Trophoblast cell (in vitro differentiated cells and primary cell): ENCODE measurements around the gene PRRX2.
A peak's percentile ranks its signal among the peaks of the same experiment; 100 is the strongest.

Source experiments
- DNase-seq, 2 donors: peaks; one replicate each; pipeline ENCODE4 v3.0.0-alpha.2; 2016
- H2AFZ ChIP-seq: 2 replicates; pipeline ENCODE4 v1.6.1; 2013; ENCODE audit warnings: low read length, moderate library complexity, mild to moderate bottlenecking; ENCODE audit not compliant: insufficient read depth, poor library complexity
- H2AK5ac ChIP-seq: 2 replicates; pipeline ENCODE4 v1.6.1; 2013; ENCODE audit warnings: mild to moderate bottlenecking, low read length
- H2BK120ac ChIP-seq: 2 replicates; pipeline ENCODE4 v1.6.1; 2013; ENCODE audit warnings: low read length, mild to moderate bottlenecking, moderate library complexity; ENCODE audit not compliant: insufficient read depth, poor library complexity
- H2BK12ac ChIP-seq: 2 replicates; pipeline ENCODE4 v1.6.1; 2013; ENCODE audit warnings: mild to moderate bottlenecking, low read length, moderate library complexity
- H2BK5ac ChIP-seq: 2 replicates; pipeline ENCODE4 v1.6.1; 2013; ENCODE audit warnings: low read length, low read depth, moderate library complexity, mild to moderate bottlenecking; ENCODE audit not compliant: poor library complexity
- H3K14ac ChIP-seq: 2 replicates; pipeline ENCODE4 v1.6.1; 2013; ENCODE audit warnings: mild to moderate bottlenecking, low read length
- H3K18ac ChIP-seq: 2 replicates; pipeline ENCODE4 v1.6.1; 2013; ENCODE audit warnings: mild to moderate bottlenecking, low read length
- H3K23ac ChIP-seq: 2 replicates; pipeline ENCODE4 v1.6.1; 2013; ENCODE audit warnings: low read length
- H3K27ac ChIP-seq: 2 replicates; pipeline ENCODE4 v1.5.1; 2013; ENCODE audit warnings: low read depth, mild to moderate bottlenecking, inconsistent platforms, low read length, moderate library complexity
- H3K27me3 ChIP-seq: 2 replicates; pipeline ENCODE4 v1.6.1; 2013; ENCODE audit warnings: inconsistent platforms, mild to moderate bottlenecking, low read length, moderate library complexity; ENCODE audit not compliant: insufficient read depth
- H3K36me3 ChIP-seq, 2 experiments: 1 replicate in 1 of 2; 2 replicates in 1 of 2; pipeline ENCODE4 v1.6.1; 2013; ENCODE audit warnings: low read length in 2 of 2, mild to moderate bottlenecking in 2 of 2, moderate library complexity in 1 of 2; ENCODE audit not compliant: insufficient read depth in 2 of 2, control insufficient read depth in 1 of 2
- H3K4ac ChIP-seq: 2 replicates; pipeline ENCODE4 v1.6.1; 2013; ENCODE audit warnings: low read depth, mild to moderate bottlenecking, low read length, moderate library complexity
- H3K4me1 ChIP-seq, 2 experiments: 1 replicate in 1 of 2; 2 replicates in 1 of 2; pipeline ENCODE4 v1.6.1; 2013; ENCODE audit warnings: low read length in 2 of 2, mild to moderate bottlenecking in 2 of 2, moderate library complexity in 1 of 2; ENCODE audit not compliant: insufficient read depth in 2 of 2, control insufficient read depth in 1 of 2
- H3K4me2 ChIP-seq: 2 replicates; pipeline ENCODE4 v1.6.1; 2013; ENCODE audit warnings: inconsistent platforms, mild to moderate bottlenecking, low read length, moderate library complexity
- H3K4me3 ChIP-seq: 2 replicates; pipeline ENCODE4 v1.5.1; 2013; ENCODE audit warnings: mild to moderate bottlenecking, low read depth, low read length, inconsistent platforms
- H3K79me1 ChIP-seq: one replicate; pipeline ENCODE4 v1.6.1; 2013; ENCODE audit warnings: low read length
- H3K79me2 ChIP-seq: 2 replicates; pipeline ENCODE4 v1.6.1; 2013; ENCODE audit warnings: low read length, mild to moderate bottlenecking; ENCODE audit not compliant: control insufficient read depth, insufficient read depth, poor library complexity
- H3K9ac ChIP-seq: 2 replicates; pipeline ENCODE4 v1.6.1; 2013; ENCODE audit warnings: mild to moderate bottlenecking, low read length
- H3K9me3 ChIP-seq: 2 replicates; pipeline ENCODE4 v1.6.1; 2013; ENCODE audit warnings: low read depth, mild to moderate bottlenecking, control low read depth, inconsistent platforms, low read length; ENCODE audit not compliant: insufficient read depth
- H4K12ac ChIP-seq: 2 replicates; pipeline ENCODE4 v1.6.1; 2013; ENCODE audit warnings: low read depth, mild to moderate bottlenecking, low read length, moderate library complexity
- H4K8ac ChIP-seq: 2 replicates; pipeline ENCODE4 v1.6.1; 2013; ENCODE audit warnings: low read depth, mild to moderate bottlenecking, low read length, moderate library complexity
- H4K91ac ChIP-seq: one replicate; pipeline ENCODE4 v1.6.1; 2013; ENCODE audit warnings: low read depth, mild to moderate bottlenecking, low read length, moderate library complexity
- WGBS: extraction: QIAGEN DNeasy Blood & Tissue Kit; methylation state at CpG from one replicate; pipeline ENCODE4 v1.1.7; 2013; ENCODE audit warnings: missing lambda C conversion rate; ENCODE audit not compliant: insufficient read length, insufficient coverage; ENCODE audit errors: extremely low coverage; 5-methylcytosine and 5-hydroxymethylcytosine counted together

Gene PRRX2

GRCh38 chr9:129718647-129719046 lies 53.2 kb downstream of the PRRX2 start:
- H2BK5ac ChIP-seq, result no peak overlapping the region
- H3K36me3 ChIP-seq, result no peaks in the 10 kb centered on the region
- H4K8ac ChIP-seq, result no peak overlapping the region
- H2BK120ac ChIP-seq, result no peak overlapping the region
- H3K18ac ChIP-seq, result no peak overlapping the region
- no peak overlapping the region for H3K4ac ChIP-seq
- DNase-seq, result no peak
- no peak overlapping the region for H2AFZ ChIP-seq
- H3K27me3 ChIP-seq, result no peaks in the 10 kb centered on the region
- no peak overlapping the region for H3K4me2 ChIP-seq
- no peak overlapping the region for H2BK12ac ChIP-seq
- H3K4me3 ChIP-seq, result no peak overlapping the region
- H3K27ac ChIP-seq, result no peak overlapping the region
- H4K91ac ChIP-seq, result no peak overlapping the region
- no peaks in the 10 kb centered on the region for H3K4me1 ChIP-seq
- no CpG with 5 or more reads among the region's 5 CpGs for WGBS
- no peak overlapping the region for H3K9ac ChIP-seq
- H3K23ac ChIP-seq, result no peak overlapping the region
- no peaks in the 10 kb centered on the region for H3K79me1 ChIP-seq
- H3K14ac ChIP-seq, result no peak overlapping the region
- H3K9me3 ChIP-seq, result peaks cover 2% of the 10 kb centered on the region
- H4K12ac ChIP-seq, result no peak overlapping the region
- no peak overlapping the region for H2AK5ac ChIP-seq
- H3K79me2 ChIP-seq, result no peaks in the 10 kb centered on the region

- Histone ChIP-seq H3K79me2 (no peaks in the 10 kb centered on the region), H2BK120ac (no peak overlapping the region), H4K8ac (no peak overlapping the region), H4K12ac (no peak overlapping the region), H4K91ac (no peak overlapping the region), H3K36me3 (no peaks in the 10 kb centered on the region), H3K27ac (no peak overlapping the region), H3K79me1 (no peaks in the 10 kb centered on the region), H3K9me3 (peaks cover 2% of the 10 kb centered on the region), H3K4ac (no peak overlapping the region), H3K23ac (no peak overlapping the region), H2AFZ (no peak overlapping the region), H3K4me2 (no peak overlapping the region), H2BK5ac (no peak overlapping the region), H3K27me3 (no peaks in the 10 kb centered on the region), H3K14ac (no peak overlapping the region), H3K9ac (no peak overlapping the region), H2AK5ac (no peak overlapping the region), H3K4me1 (no peaks in the 10 kb centered on the region), H3K18ac (no peak overlapping the region), H2BK12ac (no peak overlapping the region), H3K4me3 (no peak overlapping the region)
- WGBS, result no CpG with 5 or more reads among the region's 38 CpGs
- no peak for DNase-seq
Observed at GRCh38 chr9:129719135-129719534, 53.7 kb downstream of the PRRX2 start.

- no peak overlapping the region for H2AFZ ChIP-seq
- H3K4ac ChIP-seq, result no peak overlapping the region
- no peaks in the 10 kb centered on the region for H3K79me1 ChIP-seq
- no peaks in the 10 kb centered on the region for H3K36me3 ChIP-seq
- no peak overlapping the region for H4K91ac ChIP-seq
- no peak overlapping the region for H4K8ac ChIP-seq
- peaks cover 2% of the 10 kb centered on the region for H3K9me3 ChIP-seq
- peak in 1 of 2 donors; percentile 65 for DNase-seq
- H3K18ac ChIP-seq, result no peak overlapping the region
- no peaks in the 10 kb centered on the region for H3K4me1 ChIP-seq
- H3K23ac ChIP-seq, result no peak overlapping the region
- no peaks in the 10 kb centered on the region for H3K79me2 ChIP-seq
- no peaks in the 10 kb centered on the region for H3K27me3 ChIP-seq
- no peak overlapping the region for H3K4me2 ChIP-seq
- no peak overlapping the region for H3K27ac ChIP-seq
- 100% methylated on average over 1 of the region's 31 CpGs for WGBS
- no peak overlapping the region for H2BK120ac ChIP-seq
- H2BK12ac ChIP-seq, result no peak overlapping the region
- H2BK5ac ChIP-seq, result no peak overlapping the region
- no peak overlapping the region for H2AK5ac ChIP-seq
- H3K9ac ChIP-seq, result no peak overlapping the region
- H3K14ac ChIP-seq, result no peak overlapping the region
- H3K4me3 ChIP-seq, result no peak overlapping the region
- H4K12ac ChIP-seq, result no peak overlapping the region
Observed at GRCh38 chr9:129720181-129720864, 54.9 kb downstream of the PRRX2 start.

GRCh38 chr9:129720865-129721545 lies 55.6 kb downstream of the PRRX2 start:
- no peak overlapping the region for H2AFZ ChIP-seq
- WGBS, result no CpG with 5 or more reads among the region's 25 CpGs
- no peak overlapping the region for H4K91ac ChIP-seq
- peak overlapping the region; percentile 29 for H3K4me3 ChIP-seq
- H4K8ac ChIP-seq, result no peak overlapping the region
- H3K9ac ChIP-seq, result peak overlapping the region; percentile 29
- no peak overlapping the region for H3K4me2 ChIP-seq
- H3K9me3 ChIP-seq, result peaks cover 2% of the 10 kb centered on the region
- no peak overlapping the region for H4K12ac ChIP-seq
- H3K18ac ChIP-seq, result no peak overlapping the region
- H3K79me1 ChIP-seq, result no peaks in the 10 kb centered on the region
- H3K14ac ChIP-seq, result no peak overlapping the region
- H2BK5ac ChIP-seq, result no peak overlapping the region
- H3K4me1 ChIP-seq, result no peaks in the 10 kb centered on the region
- H3K27me3 ChIP-seq, result no peaks in the 10 kb centered on the region
- no peaks in the 10 kb centered on the region for H3K36me3 ChIP-seq
- no peak overlapping the region for H2BK12ac ChIP-seq
- H2BK120ac ChIP-seq, result no peak overlapping the region
- no peak overlapping the region for H3K27ac ChIP-seq
- no peaks in the 10 kb centered on the region for H3K79me2 ChIP-seq
- H3K4ac ChIP-seq, result no peak overlapping the region
- no peak overlapping the region for H2AK5ac ChIP-seq
- H3K23ac ChIP-seq, result no peak overlapping the region
- DNase-seq, result peak in 1 of 2 donors; percentile 46
